HEK293 (cell line): ENCODE data around the gene YIPF2.

Source experiments
- OSR2 ChIP-seq: fragments of 450-650 bp; formaldehyde crosslinking; IDR thresholded peaks from 2 replicates; pipeline ENCODE4 v1.5.1; 2016; ENCODE audit warnings: missing biosample characterization, missing genetic modification characterization
- ZNF133 ChIP-seq: fragments of 450-650 bp; formaldehyde crosslinking; IDR thresholded peaks from 2 replicates; pipeline ENCODE4 v1.5.1; 2016; ENCODE audit warnings: missing biosample characterization, missing genetic modification characterization
- ZNF211 ChIP-seq: fragments of 450-650 bp; formaldehyde crosslinking; IDR thresholded peaks from 2 replicates; pipeline ENCODE4 v1.5.1; 2016; ENCODE audit warnings: low read depth, missing biosample characterization, missing genetic modification characterization
- ZNF76 ChIP-seq: fragments of 450-650 bp; formaldehyde crosslinking; IDR thresholded peaks from 2 replicates; pipeline ENCODE4; 2016; ENCODE audit warnings: low read depth, missing biosample characterization, missing genetic modification characterization, borderline replicate concordance

DNA sequence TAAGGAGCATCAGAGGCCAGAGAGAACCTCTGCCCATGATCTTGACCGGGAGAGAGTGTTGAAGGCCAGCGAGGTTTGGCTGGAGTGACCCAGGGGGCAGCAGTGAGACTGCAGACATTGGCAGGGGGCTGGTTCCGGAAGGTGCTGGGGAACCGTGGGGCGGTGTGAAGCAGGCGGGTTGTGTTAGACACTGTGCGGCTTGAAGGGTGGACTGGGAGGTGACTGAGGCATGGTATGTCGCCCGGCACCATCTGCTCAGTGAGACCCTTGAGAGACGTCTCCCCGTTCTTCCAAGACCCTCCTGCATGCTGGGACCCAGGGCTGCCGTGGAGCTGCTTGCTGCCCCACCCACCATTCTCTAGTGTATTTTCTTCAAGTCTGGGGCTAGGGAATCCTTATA is 32.5 kb downstream of the YIPF2 start:
- TF ChIP-seq ZNF133 (tag by site-specific recombination) (no peak), ZNF211 (tag by site-specific recombination) (no peak), ZNF76 (no peak), OSR2 (tag by site-specific recombination) (no peak)
